ENCODE data around the gene XYLT2. TPM values are rescaled to one million over a fixed set of nuclear protein-coding genes. Genes with fewer than 3 reads are reported as not detected.

Gene XYLT2
- total and polyA plus RNA-seq, 2 donors (not counting 3 experiments of a cell fraction or from before 2014, with no cell fraction given): 19.1 to 26.6 TPM

GRCh38 chr17:50389534-50389933 lies 43.6 kb downstream of the XYLT2 start:
- H3K27ac ChIP-seq (ENCODE audit: insufficient read depth, low read depth, low read length): no peak overlapping the region
- dilution Hi-C loops (cut with MboI; ENCODE audit: extremely low pct_ligation_motif_present, low sequenced_read_pairs): no loop called here
- TF ChIP-seq FOS (IDR thresholded peaks at IDR 0.05; ENCODE audit: borderline replicate concordance, insufficient read depth, low read length) (no peak), POLR2AphosphoS5 (IDR thresholded peaks at IDR 0.05; ENCODE audit: insufficient read depth, low read depth, low read length) (no peak), JUN (IDR thresholded peaks at IDR 0.05; ENCODE audit: borderline replicate concordance, insufficient read depth, insufficient read length, low read depth) (no peak), MYC (IDR thresholded peaks at IDR 0.05; ENCODE audit: low read depth, low read length) (no peak), GATA2 (IDR thresholded peaks at IDR 0.05; ENCODE audit: insufficient read depth, insufficient read length, low read depth, low read length) (no peak), CTCF (IDR thresholded peaks at IDR 0.05; ENCODE audit: extremely low read depth in 1 of 2, insufficient read depth in 1 of 2, low read depth in 1 of 2, low read length in 2 of 2) (no peak), MAX (IDR thresholded peaks at IDR 0.05; ENCODE audit: insufficient read depth, insufficient read length) (no peak), POLR2A (IDR thresholded peaks at IDR 0.05; ENCODE audit: low read depth, low read length) (no peak), EZH2 (IDR thresholded peaks at IDR 0.05; ENCODE audit: borderline replicate concordance, low read depth, low read length, severe bottlenecking) (no peak)
- FAIRE-seq (no peak), DNase-seq (ENCODE audit: low read depth, low spot score) (no peak)
- intact Hi-C loops (cut with micrococcal nuclease): no loop called here
- BruUV-seq (replicated peaks): no TSS peak
- peaks cover 38% of the 10 kb centered on the region for H3K79me2 ChIP-seq (ENCODE audit: control insufficient read depth, insufficient read depth, low read length)
- H3K9me1 ChIP-seq (replicated peaks; ENCODE audit: control insufficient read depth, extremely low read depth, insufficient read depth, low read length): no peaks in the 10 kb centered on the region
- H3K9me3 ChIP-seq (replicated peaks; ENCODE audit: control insufficient read depth, insufficient read depth, low read length): no peaks in the 10 kb centered on the region
- peaks cover 8% of the 10 kb centered on the region for H4K20me1 ChIP-seq (replicated peaks; ENCODE audit: control insufficient read depth, extremely low read depth, insufficient read depth, low read length)
- no peak overlapping the region for H3K4me2 ChIP-seq (ENCODE audit: insufficient read depth, low read length)
- H3K27me3 ChIP-seq (ENCODE audit: control insufficient read depth in 2 of 2, insufficient read depth in 2 of 2, low read length in 2 of 2): no peaks in the 10 kb centered on the region
- H3K4me3 ChIP-seq (replicated peaks in 1 of 3; ENCODE audit: insufficient read depth in 1 of 3, low read depth in 1 of 3, low read length in 3 of 3): no peak overlapping the region
- POLR2A ChIA-PET: no interaction called here
- no peak overlapping the region for H2AFZ ChIP-seq (ENCODE audit: low read depth, low read length)
- H3K9ac ChIP-seq (replicated peaks; ENCODE audit: extremely low read depth, insufficient read depth, low read length): no peak overlapping the region
- H3K4me1 ChIP-seq (ENCODE audit: control insufficient read depth, extremely low read depth, insufficient read depth, low read length): peaks cover under 1% of the 10 kb centered on the region
- H3K36me3 ChIP-seq (ENCODE audit: control insufficient read depth in 2 of 2, extremely low read depth in 1 of 2, insufficient read depth in 2 of 2, low read length in 2 of 2): peaks cover 64 to 84% of the 10 kb centered on the region in 2 experiments
- CTCF ChIA-PET: interaction anchor here (1.9 kb wide), 1 partner anchor 90 kb away, joined by 4 read pairs; no protein-coding TSS in a partner anchor
